Fibroblast of lung (primary cell): Measurements from ENCODE around the gene XRCC4.

Experiments used
- CTCF ChIP-seq, 2 donors: IDR thresholded peaks in 1 of 2; conservative IDR thresholded peaks in 1 of 2; 1 replicate in 1 of 2; 2 replicates in 1 of 2; pipeline ENCODE4 v1.5.1; 2011 to 2012; ENCODE audit warnings: low read length in 2 of 2, control low read depth in 1 of 2, inconsistent platforms in 1 of 2, low read depth in 1 of 2, mild to moderate bottlenecking in 1 of 2
- EZH2 ChIP-seq: IDR thresholded peaks from 2 replicates; pipeline ENCODE4 v1.5.1; 2012; ENCODE audit warnings: low read length, control low read depth, mild to moderate bottlenecking; ENCODE audit errors: missing control alignments

- no peak for TF ChIP-seq CTCF (conservative IDR thresholded peaks at IDR 0.05 in 1 of 2, IDR thresholded peaks at IDR 0.05 in 1 of 2; ENCODE audit: low read depth in 1 of 2, low read length in 2 of 2)
- TF ChIP-seq EZH2: no peak
These were observed 24.2 kb downstream of the XRCC4 start for GRCh38 chr5:83101514-83101913.
